Inferior parietal cortex (tissue), 1 donor: ENCODE measurements around the gene FCRL6.

Source experiments
- DNase-seq: peaks from one replicate; pipeline ENCODE4 v3.0.0-alpha.2; 2016; ENCODE audit errors: extremely low spot score

FCRL6 gene

DNA sequence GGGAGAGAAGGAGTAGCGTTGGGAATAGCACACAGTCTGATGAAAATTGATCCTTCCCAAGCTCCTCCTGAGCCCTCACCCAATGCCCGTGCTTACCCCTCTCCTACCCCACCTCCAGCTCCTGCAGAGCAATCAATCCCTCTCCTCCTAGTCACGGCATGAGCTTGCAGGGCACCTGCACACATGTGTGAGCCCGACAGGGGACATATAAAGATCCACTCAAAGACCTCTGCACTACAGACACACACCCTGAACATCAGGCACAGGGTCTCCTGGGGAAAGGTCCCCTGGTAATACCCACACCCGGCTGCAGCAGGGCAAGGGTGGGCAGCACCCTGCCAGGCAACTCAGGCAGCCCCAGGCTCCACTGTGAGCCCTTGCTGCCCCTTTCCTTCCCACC lies 59.9 kb downstream of the FCRL6 start:
- no peak for DNase-seq

DNA sequence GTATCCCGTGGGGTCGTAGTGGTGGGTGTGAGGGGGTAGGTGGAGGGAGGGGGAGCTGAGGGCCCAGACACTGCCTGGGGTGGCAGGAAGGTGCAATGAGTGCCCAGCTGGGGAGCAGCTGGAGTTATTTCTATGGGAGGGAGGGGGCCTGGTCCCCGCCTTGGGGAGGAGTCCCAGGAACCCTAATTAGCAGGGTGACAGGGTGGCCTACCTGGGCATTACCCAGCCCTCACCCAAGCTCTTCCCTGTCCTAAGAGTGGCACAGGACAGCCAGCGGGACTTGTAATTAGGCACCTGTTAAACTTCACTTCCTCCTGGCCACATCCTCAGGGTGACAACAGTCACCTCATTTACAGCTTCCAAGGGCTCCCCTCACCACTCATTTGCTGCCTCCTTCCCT lies 60.4 kb downstream of the FCRL6 start, which contains the start of gene VSIG8:
Gene VSIG8 (minus strand): TSS at position 101 of the 400 bp plus-strand sequence. CDS start 136 bp downstream, outside the sequence.
- DNase-seq, result no peak

DNA sequence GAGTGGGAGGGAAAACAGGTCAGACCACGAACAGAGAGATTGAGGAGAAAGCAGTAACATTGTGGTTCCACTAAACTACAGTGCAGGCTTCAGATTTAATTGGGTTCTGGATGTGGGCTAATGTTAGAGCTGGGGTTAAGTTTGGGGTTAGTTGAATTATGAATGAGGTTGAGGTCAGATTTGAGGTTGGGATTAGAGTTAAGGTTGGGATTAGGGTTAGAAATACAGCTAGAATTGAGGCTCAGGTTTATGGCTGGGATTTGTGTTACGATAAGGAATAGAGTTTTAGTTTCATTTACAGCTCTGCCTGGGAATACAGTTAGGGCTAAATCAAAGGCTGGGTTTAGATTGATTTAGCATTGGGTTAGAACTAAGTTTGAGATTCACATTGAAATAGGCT lies 62.1 kb downstream of the FCRL6 start:
- no peak for DNase-seq
